Sigmoid colon (tissue), 7 donors: Measurements from ENCODE around the gene TECPR2. TPM values are rescaled to one million over a fixed set of nuclear protein-coding genes. Genes with fewer than 3 reads are reported as not detected.

Experiments used
- DNase-seq: peaks from one replicate; pipeline ENCODE4 v3.0.0-alpha.2; 2019
- H3K27ac ChIP-seq, 4 donors: fragments of 200-600 bp; sonication (generic); one replicate each; pipeline ENCODE4 v1.5.1; 2016 to 2019; ENCODE audit warnings: mild to moderate bottlenecking in 1 of 4
- H3K27me3 ChIP-seq, 3 donors: fragments of 200-600 bp; sonication (generic); one replicate each; pipeline ENCODE4 v1.5.1; 2019; ENCODE audit warnings: mild to moderate bottlenecking in 1 of 3
- H3K36me3 ChIP-seq, 4 donors: fragments of 200-600 bp; sonication (generic); one replicate each; pipeline ENCODE4 v1.5.1; 2016 to 2019
- H3K4me1 ChIP-seq, 4 donors: fragments of 200-600 bp; sonication (generic); one replicate each; pipeline ENCODE4 v1.5.1; 2017 to 2019
- H3K4me3 ChIP-seq, 4 donors: fragments of 200-600 bp; sonication (generic); one replicate each; pipeline ENCODE4 v1.5.1; 2017 to 2019; ENCODE audit warnings: mild to moderate bottlenecking in 2 of 4, moderate library complexity in 1 of 4
- H3K9me3 ChIP-seq, 4 donors: fragments of 200-600 bp in 3 of 4; sonication (generic) in 3 of 4; one replicate each; pipeline versions ENCODE4 v1.5.1 to v1.6.1; 2013 to 2019
- CTCF ChIP-seq, 4 experiments: fragments of 450-650 bp in 3 of 4; fragments of 200-600 bp in 1 of 4; IDR thresholded peaks; one replicate each; pipeline ENCODE4 v1.5.1; 2016 to 2019; ENCODE audit warnings: antibody characterized with exemption in 4 of 4, mild to moderate bottlenecking in 3 of 4, moderate library complexity in 2 of 4
- EP300 ChIP-seq, 4 donors: sonication (generic); formaldehyde crosslinking; IDR thresholded peaks; one replicate each; pipeline ENCODE4 v1.6.1; 2017; ENCODE audit warnings: antibody characterized with exemption in 4 of 4
- POLR2A ChIP-seq, 2 donors: fragments of 450-650 bp; IDR thresholded peaks; one replicate each; pipeline ENCODE4 v1.6.1; 2016; ENCODE audit warnings: antibody characterized with exemption in 2 of 2, mild to moderate bottlenecking in 2 of 2, moderate library complexity in 2 of 2
- POLR2AphosphoS5 ChIP-seq, 4 donors: sonication (generic); formaldehyde crosslinking; IDR thresholded peaks; one replicate each; pipeline ENCODE4 v1.6.1; 2017; ENCODE audit warnings: antibody characterized with exemption in 4 of 4
- WGBS, 2 donors: extraction: QIAGEN DNeasy Blood & Tissue Kit; methylation state at CpG; one replicate each; pipeline ENCODE4 v1.1.7; 2013; 5-methylcytosine and 5-hydroxymethylcytosine counted together
- intact Hi-C: fragments of 100-400 bp; cut with DNase I; formaldehyde crosslinking; loops from one replicate; pipeline ENCODE4 v1.15.1; 2023
- polyA plus RNA-seq, 3 donors: library from polyadenylated mRNA; stranded (reverse); fragments of 200-250 nt; gene quantifications; one replicate each; pipeline ENCODE4 v1.2.3, GENCODE V29; 2013
- total RNA-seq, 4 donors: library from RNA; depleted of rRNA; stranded (reverse); fragments of >200 nt; gene quantifications; one replicate each; pipeline ENCODE4 v1.1.0, GENCODE V29; 2016
- donor health status: healthy with polysubstance abuse.
- donor health status: Bipolar disorder and iron deficiency.
- donor health status: healthy.

TECPR2 gene
- total and polyA plus RNA-seq, 7 donors = 2.1 to 51.0 (median 15.3) TPM

- H3K36me3 ChIP-seq = no peaks in the 10 kb centered on the region
- peak overlapping the region; percentile 80 to 89 (median 84) for H3K27ac ChIP-seq
- H3K4me1 ChIP-seq = peaks cover 0 to 15% (median 11%) of the 10 kb centered on the region in 4 donors
- WGBS, 2 donors = 1% methylated on average over 32 of the region's 32 CpGs
- peak; percentile 23 to 69 (median 66) for TF ChIP-seq POLR2AphosphoS5 (IDR thresholded peaks at IDR 0.05)
- no peak for TF ChIP-seq EP300 (IDR thresholded peaks at IDR 0.05)
- TF ChIP-seq POLR2A (IDR thresholded peaks at IDR 0.05) = peak; percentile 7 to 52
- peak; percentile 95 to 99 (median 98) for TF ChIP-seq CTCF (IDR thresholded peaks at IDR 0.05)
- no peaks in the 10 kb centered on the region for H3K27me3 ChIP-seq
- no peaks in the 10 kb centered on the region for H3K9me3 ChIP-seq
- intact Hi-C loops = loop anchor here (2.0 to 10.0 kb wide), 3 partner anchors 68 to 253 kb away; partner anchors contain the start of genes RCOR1 and TRAF3
- DNase-seq = peak; percentile 100
- H3K4me3 ChIP-seq = peak overlapping the region; percentile 47 to 73 (median 60)
Measured at GRCh38 chr14:102524451-102525218, 161.9 kb downstream of the TECPR2 start.

GRCh38 chr14:102525219-102525928 lies 162.6 kb downstream of the TECPR2 start:
- DNase-seq = no peak
- intact Hi-C loops = loop anchor here (2.0 to 10.0 kb wide), 2 partner anchors 67 to 169 kb away; partner anchors contain the start of gene RCOR1
- TF ChIP-seq POLR2A (IDR thresholded peaks at IDR 0.05) = no peak
- TF ChIP-seq POLR2AphosphoS5 (IDR thresholded peaks at IDR 0.05) = no peak
- no peak for TF ChIP-seq CTCF (IDR thresholded peaks at IDR 0.05)
- TF ChIP-seq EP300 (IDR thresholded peaks at IDR 0.05) = no peak
- Histone ChIP-seq H3K27me3 (no peaks in the 10 kb centered on the region), H3K4me3 (peak overlapping the region; percentile 47 to 73 (median 60)), H3K4me1 (peaks cover 0 to 15% (median 11%) of the 10 kb centered on the region in 4 donors), H3K27ac (peak overlapping the region; percentile 80 to 89 (median 84)), H3K36me3 (no peaks in the 10 kb centered on the region), H3K9me3 (no peaks in the 10 kb centered on the region)
- 1% methylated on average over 11 of the region's 11 CpGs for WGBS, 2 donors

GRCh38 chr14:102525929-102526497 lies 163.3 kb downstream of the TECPR2 start:
- no peak for DNase-seq
- TF ChIP-seq POLR2AphosphoS5 (IDR thresholded peaks at IDR 0.05) = no peak
- H3K9me3 ChIP-seq = no peaks in the 10 kb centered on the region
- no peaks in the 10 kb centered on the region for H3K27me3 ChIP-seq
- no peak overlapping the region for H3K4me3 ChIP-seq
- H3K36me3 ChIP-seq = no peaks in the 10 kb centered on the region
- no peak overlapping the region for H3K27ac ChIP-seq
- peaks cover 0 to 15% (median 11%) of the 10 kb centered on the region in 4 donors for H3K4me1 ChIP-seq
- WGBS, 2 donors = 62 to 85% methylated on average over 12 of the region's 12 CpGs
- intact Hi-C loops = loop anchor here (2.0 to 10.0 kb wide), 2 partner anchors 67 to 169 kb away; partner anchors contain the start of gene RCOR1

- H3K36me3 ChIP-seq = no peaks in the 10 kb centered on the region
- 81 to 87% methylated on average over 11 of the region's 11 CpGs for WGBS, 2 donors
- no peaks in the 10 kb centered on the region for H3K27me3 ChIP-seq
- TF ChIP-seq POLR2A (IDR thresholded peaks at IDR 0.05) (no peak), CTCF (IDR thresholded peaks at IDR 0.05) (no peak), EP300 (IDR thresholded peaks at IDR 0.05) (no peak), POLR2AphosphoS5 (IDR thresholded peaks at IDR 0.05) (no peak)
- no peak overlapping the region for H3K27ac ChIP-seq
- peaks cover 0 to 13% (median 8%) of the 10 kb centered on the region in 4 donors for H3K4me1 ChIP-seq
- no peaks in the 10 kb centered on the region for H3K9me3 ChIP-seq
- intact Hi-C loops = loop anchor here (10.0 kb wide), 1 partner anchor 166 kb away; no protein-coding TSS in a partner anchor
- no peak for DNase-seq
- no peak overlapping the region for H3K4me3 ChIP-seq
Measured at GRCh38 chr14:102528431-102529170, 165.9 kb downstream of the TECPR2 start.
